ENCODE data around the gene CBLB.
"Not testable (repeated sequence)": the region's sequence is repeated elsewhere in the genome, so short reads cannot be mapped to it uniquely, and the experiment has no call there.

The CBLB gene

GRCh38 chr3:105746231-105746996, 122.4 kb downstream of the CBLB start:
- DNase-seq, result no peak

- no peak for DNase-seq
Measured at GRCh38 chr3:105745046-105745445, 123.8 kb downstream of the CBLB start.

GRCh38 chr3:105744202-105744601, 124.6 kb downstream of the CBLB start:
- DNase-seq, result no peak

- DNase-seq, result no peak
Measured at GRCh38 chr3:105733356-105733755, 135.5 kb downstream of the CBLB start.

- no peak for DNase-seq
Measured at GRCh38 chr3:105731686-105732085, 137.1 kb downstream of the CBLB start.

GRCh38 chr3:105730801-105731354, 137.9 kb downstream of the CBLB start:
- no peak for DNase-seq

GRCh38 chr3:105729667-105730066, 139.1 kb downstream of the CBLB start:
- no peak for DNase-seq

- no peak for DNase-seq
Measured at GRCh38 chr3:105728771-105729312, 140.0 kb downstream of the CBLB start.

- DNase-seq, result not testable (repeated sequence)
Measured at GRCh38 chr3:105727036-105727435, 141.8 kb downstream of the CBLB start.

GRCh38 chr3:105722943-105723556, 145.8 kb downstream of the CBLB start:
- DNase-seq, result no peak

- DNase-seq, result no peak
Measured at GRCh38 chr3:105719791-105720190, 149.0 kb downstream of the CBLB start.

GRCh38 chr3:105715372-105715771, 153.4 kb downstream of the CBLB start:
- DNase-seq, result no peak

- no peak for DNase-seq
Measured at GRCh38 chr3:105714453-105714852, 154.4 kb downstream of the CBLB start.

- DNase-seq, result no peak
Measured at GRCh38 chr3:105708980-105709379, 159.8 kb downstream of the CBLB start.

GRCh38 chr3:105707009-105707408, 161.8 kb downstream of the CBLB start:
- DNase-seq, result no peak

- DNase-seq, result no peak
Measured at GRCh38 chr3:105704726-105705410, 163.9 kb downstream of the CBLB start.

GRCh38 chr3:105700575-105700974, 168.2 kb downstream of the CBLB start:
- no peak for DNase-seq

- DNase-seq, result no peak
Measured at GRCh38 chr3:105691633-105692032, 177.2 kb downstream of the CBLB start.

GRCh38 chr3:105691053-105691452, 177.8 kb downstream of the CBLB start:
- DNase-seq, result no peak

- DNase-seq, result no peak
Measured at GRCh38 chr3:105688821-105689220, 180.0 kb downstream of the CBLB start.

- DNase-seq, result no peak
Measured at GRCh38 chr3:105686278-105686897, 182.4 kb downstream of the CBLB start.

GRCh38 chr3:105679951-105680350, 188.9 kb downstream of the CBLB start:
- DNase-seq, result no peak

- no peak for DNase-seq
Measured at GRCh38 chr3:105678017-105678416, 190.8 kb downstream of the CBLB start.

Measured in GDM1 (cell line).